Measurements from ENCODE around the gene ITGB7.

GRCh38 chr12:53252349-53252916 lies 45.4 kb upstream of the ITGB7 start:
- TF ChIP-seq CTCF (IDR thresholded peaks at IDR 0.05) (no peak), MXI1 (IDR thresholded peaks at IDR 0.05; ENCODE audit: low read depth, low read length) (no peak)
